Measurements from ENCODE around the gene CORO1C. TPM values are rescaled to one million over a fixed set of nuclear protein-coding genes. Genes with fewer than 3 reads are reported as not detected.

The CORO1C gene
- total and polyA plus RNA-seq, 9 of the 15 experiments (the other 6 are each of a cell fraction or from before 2014, with no cell fraction given): 55.2 to 280 (median 150) TPM

DNA sequence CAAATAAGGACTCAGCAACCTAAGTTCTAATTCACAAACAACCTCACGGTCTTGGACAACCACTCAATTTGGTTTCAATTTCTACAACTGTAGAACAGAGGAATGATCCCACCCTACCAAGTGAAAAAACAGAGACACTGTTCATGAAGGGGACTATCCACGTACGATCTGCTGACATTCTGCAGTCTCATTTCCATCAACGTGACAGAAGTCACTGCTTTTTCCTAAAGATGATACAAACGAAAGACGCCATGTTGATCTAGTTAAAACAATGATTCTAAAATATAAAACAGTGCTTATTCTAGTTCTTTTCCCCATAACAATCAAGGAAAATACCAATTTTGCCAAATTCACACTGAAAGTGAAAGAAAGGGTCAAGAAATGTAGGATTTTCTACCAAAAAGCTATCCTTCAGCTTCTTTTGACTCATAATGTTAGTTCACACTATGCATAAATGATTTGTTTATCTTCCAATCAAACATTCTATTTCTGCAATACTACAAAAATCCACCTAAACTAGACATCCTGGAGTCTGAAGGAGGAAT is 38.1 kb downstream of the CORO1C start (continued):
- TF ChIP-seq, protein P1, sequence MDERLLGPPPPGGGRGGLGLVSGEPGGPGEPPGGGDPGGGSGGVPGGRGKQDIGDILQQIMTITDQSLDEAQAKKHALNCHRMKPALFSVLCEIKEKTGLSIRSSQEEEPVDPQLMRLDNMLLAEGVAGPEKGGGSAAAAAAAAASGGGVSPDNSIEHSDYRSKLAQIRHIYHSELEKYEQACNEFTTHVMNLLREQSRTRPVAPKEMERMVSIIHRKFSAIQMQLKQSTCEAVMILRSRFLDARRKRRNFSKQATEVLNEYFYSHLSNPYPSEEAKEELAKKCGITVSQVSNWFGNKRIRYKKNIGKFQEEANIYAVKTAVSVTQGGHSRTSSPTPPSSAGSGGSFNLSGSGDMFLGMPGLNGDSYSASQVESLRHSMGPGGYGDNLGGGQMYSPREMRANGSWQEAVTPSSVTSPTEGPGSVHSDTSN (CRISPR knock-in tag; IDR thresholded peaks at IDR 0.05; ENCODE audit: low read depth): no peak
- TF ChIP-seq, protein P1 (tag; conservative IDR thresholded peaks at IDR 0.05; ENCODE audit: low read depth): peak; percentile 21; the same call in 1 of the 2 replicates

DNA sequence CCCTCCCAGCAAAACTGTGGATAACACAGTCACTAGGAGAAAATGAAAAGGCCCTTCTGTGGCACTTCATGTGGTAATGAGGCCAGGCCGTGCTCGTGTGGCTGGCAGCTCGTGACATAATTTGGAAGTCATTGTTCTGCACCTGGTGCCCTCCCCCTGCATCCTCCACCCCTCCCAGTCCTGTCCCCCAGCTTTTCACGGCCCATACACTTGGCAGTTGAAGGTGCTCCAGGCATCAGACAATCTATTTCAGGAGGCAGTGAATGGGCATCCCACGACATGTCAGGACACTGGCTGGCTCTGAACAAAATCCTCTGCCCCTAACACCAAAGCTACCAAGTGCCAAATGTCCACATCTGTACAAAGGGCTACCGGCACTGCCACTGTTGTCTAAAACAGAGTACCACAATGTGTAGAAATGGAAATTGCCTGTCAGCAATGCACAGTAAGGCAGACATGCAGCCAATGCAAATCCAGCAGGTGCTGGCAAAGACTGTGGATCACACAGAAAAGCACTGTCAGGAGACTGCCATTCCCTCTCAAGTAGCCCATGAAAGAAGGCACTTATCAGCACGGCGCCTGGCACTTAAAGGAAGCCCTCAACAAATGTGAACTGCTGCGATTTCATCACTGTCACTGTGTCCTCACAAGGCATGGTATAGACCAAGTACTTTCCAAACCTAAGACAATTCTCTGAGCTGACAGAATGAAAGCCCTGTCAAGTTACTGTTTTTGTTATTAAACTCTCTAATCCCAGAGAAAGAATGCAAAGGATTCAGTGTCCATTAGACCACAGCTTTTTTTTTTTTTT is 39.1 kb downstream of the CORO1C start:
- Histone ChIP-seq H3K27ac (ENCODE audit: extremely low read depth, low read depth, low read length) (peak overlapping the region; percentile 99), H3K9me1 (ENCODE audit: control insufficient read depth, insufficient read depth, low read length) (no peaks in the 10 kb centered on the region), H3K4me3 (peak overlapping the region; percentile 8; the same call in 1 of the 2 replicates), H3K4me2 (ENCODE audit: insufficient read depth, low read length) (peak overlapping the region; percentile 75), H3K27me3 (ENCODE audit: control insufficient read depth in 2 of 2, insufficient read depth in 2 of 2, low read length in 2 of 2) (no peaks in the 10 kb centered on the region), H2AFZ (ENCODE audit: low read depth, low read length) (no peak overlapping the region; the same call in 1 of the 2 replicates), H3K79me2 (ENCODE audit: control insufficient read depth, insufficient read depth, low read length) (peaks cover 86% of the 10 kb centered on the region), H3K9me3 (replicated peaks; ENCODE audit: control insufficient read depth, insufficient read depth, low read depth, low read length) (no peaks in the 10 kb centered on the region), H3K9ac (ENCODE audit: insufficient read depth in 1 of 2, low read depth in 2 of 2, low read length in 2 of 2) (peak overlapping the region; percentile 86 to 94), H3K4me1 (replicated peaks in 1 of 2; ENCODE audit: control insufficient read depth in 2 of 2, insufficient read depth in 2 of 2, low read length in 2 of 2) (peaks cover 47 to 83% of the 10 kb centered on the region in 2 experiments), H3K36me3 (ENCODE audit: control insufficient read depth, insufficient read depth, low read length) (peaks cover 57% of the 10 kb centered on the region), H4K20me1 (replicated peaks; ENCODE audit: control insufficient read depth, insufficient read depth, low read length) (no peaks in the 10 kb centered on the region)
- in situ Hi-C loops (cut with MboI): no loop called here
- ATAC-seq (no peak), DNase-seq (ENCODE audit: extremely low read depth in 1 of 4, low spot score in 3 of 4) (peak in 1 of 4 experiments; percentile 44), FAIRE-seq (no peak)
- POLR2A ChIA-PET: interaction anchor here (0.6 to 4.8 kb wide), 12 partner anchors 7 to 120 kb away, joined by 3 to 33 read pairs (median 4); no protein-coding TSS in a partner anchor
- WGBS (ENCODE audit: insufficient coverage, low coverage, missing lambda C conversion rate): 21% methylated on average over 9 of the region's 9 CpGs
- CTCF ChIA-PET (ENCODE audit: low intra/inter-chr PET ratio): no interaction called here
- no TSS peak for BruUV-seq (replicated peaks)
- intact Hi-C loops (cut with micrococcal nuclease): loop anchor here (2.0 to 5.0 kb wide), 3 partner anchors 37 to 129 kb away; partner anchors contain the start of genes ISCU and SELPLG
- TF ChIP-seq ZNF197 (CRISPR knock-in tag; IDR thresholded peaks at IDR 0.05; ENCODE audit: low read depth): no peak; the same call in none of the 2 replicates
- TF ChIP-seq ETV6 (IDR thresholded peaks at IDR 0.05; ENCODE audit: borderline replicate concordance in 1 of 2, low read depth in 2 of 2, low read length in 1 of 2): no peak
- TF ChIP-seq ETV6 (CRISPR knock-in tag; IDR thresholded peaks at IDR 0.05; ENCODE audit: borderline replicate concordance): no peak
- TF ChIP-seq, protein P2, sequence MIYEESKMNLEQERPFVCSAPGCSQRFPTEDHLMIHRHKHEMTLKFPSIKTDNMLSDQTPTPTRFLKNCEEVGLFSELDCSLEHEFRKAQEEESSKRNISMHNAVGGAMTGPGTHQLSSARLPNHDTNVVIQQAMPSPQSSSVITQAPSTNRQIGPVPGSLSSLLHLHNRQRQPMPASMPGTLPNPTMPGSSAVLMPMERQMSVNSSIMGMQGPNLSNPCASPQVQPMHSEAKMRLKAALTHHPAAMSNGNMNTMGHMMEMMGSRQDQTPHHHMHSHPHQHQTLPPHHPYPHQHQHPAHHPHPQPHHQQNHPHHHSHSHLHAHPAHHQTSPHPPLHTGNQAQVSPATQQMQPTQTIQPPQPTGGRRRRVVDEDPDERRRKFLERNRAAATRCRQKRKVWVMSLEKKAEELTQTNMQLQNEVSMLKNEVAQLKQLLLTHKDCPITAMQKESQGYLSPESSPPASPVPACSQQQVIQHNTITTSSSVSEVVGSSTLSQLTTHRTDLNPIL (CRISPR knock-in tag; IDR thresholded peaks at IDR 0.05): no peak
- no peak for TF ChIP-seq NCOA4 (IDR thresholded peaks at IDR 0.05; ENCODE audit: partially characterized antibody)
- TF ChIP-seq, protein P3, sequence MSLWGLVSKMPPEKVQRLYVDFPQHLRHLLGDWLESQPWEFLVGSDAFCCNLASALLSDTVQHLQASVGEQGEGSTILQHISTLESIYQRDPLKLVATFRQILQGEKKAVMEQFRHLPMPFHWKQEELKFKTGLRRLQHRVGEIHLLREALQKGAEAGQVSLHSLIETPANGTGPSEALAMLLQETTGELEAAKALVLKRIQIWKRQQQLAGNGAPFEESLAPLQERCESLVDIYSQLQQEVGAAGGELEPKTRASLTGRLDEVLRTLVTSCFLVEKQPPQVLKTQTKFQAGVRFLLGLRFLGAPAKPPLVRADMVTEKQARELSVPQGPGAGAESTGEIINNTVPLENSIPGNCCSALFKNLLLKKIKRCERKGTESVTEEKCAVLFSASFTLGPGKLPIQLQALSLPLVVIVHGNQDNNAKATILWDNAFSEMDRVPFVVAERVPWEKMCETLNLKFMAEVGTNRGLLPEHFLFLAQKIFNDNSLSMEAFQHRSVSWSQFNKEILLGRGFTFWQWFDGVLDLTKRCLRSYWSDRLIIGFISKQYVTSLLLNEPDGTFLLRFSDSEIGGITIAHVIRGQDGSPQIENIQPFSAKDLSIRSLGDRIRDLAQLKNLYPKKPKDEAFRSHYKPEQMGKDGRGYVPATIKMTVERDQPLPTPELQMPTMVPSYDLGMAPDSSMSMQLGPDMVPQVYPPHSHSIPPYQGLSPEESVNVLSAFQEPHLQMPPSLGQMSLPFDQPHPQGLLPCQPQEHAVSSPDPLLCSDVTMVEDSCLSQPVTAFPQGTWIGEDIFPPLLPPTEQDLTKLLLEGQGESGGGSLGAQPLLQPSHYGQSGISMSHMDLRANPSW (CRISPR knock-in tag; IDR thresholded peaks at IDR 0.05): 0 out of 2 replicates have a peak, but pooled peaks have one; percentile 50
- TF ChIP-seq, protein P4, sequence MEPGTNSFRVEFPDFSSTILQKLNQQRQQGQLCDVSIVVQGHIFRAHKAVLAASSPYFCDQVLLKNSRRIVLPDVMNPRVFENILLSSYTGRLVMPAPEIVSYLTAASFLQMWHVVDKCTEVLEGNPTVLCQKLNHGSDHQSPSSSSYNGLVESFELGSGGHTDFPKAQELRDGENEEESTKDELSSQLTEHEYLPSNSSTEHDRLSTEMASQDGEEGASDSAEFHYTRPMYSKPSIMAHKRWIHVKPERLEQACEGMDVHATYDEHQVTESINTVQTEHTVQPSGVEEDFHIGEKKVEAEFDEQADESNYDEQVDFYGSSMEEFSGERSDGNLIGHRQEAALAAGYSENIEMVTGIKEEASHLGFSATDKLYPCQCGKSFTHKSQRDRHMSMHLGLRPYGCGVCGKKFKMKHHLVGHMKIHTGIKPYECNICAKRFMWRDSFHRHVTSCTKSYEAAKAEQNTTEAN (CRISPR knock-in tag; IDR thresholded peaks at IDR 0.05): no peak
